Measurements from ENCODE around the gene MARCHF10.

DNA sequence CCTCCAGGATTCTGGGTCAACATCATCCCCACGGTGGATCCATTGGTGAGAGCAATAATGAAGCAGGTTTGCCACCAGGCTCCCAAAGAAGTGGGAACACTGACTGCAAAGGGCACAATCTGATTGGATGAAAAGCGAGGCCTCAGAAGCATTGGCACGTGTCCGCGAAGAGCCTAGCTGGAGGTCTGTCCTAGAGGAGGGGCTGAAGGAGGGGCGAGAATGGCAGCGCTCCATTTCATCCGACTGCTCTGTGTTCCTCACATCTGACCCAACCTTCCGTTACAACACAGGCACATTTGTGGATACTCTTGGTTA is 100.7 kb downstream of the MARCHF10 start:
- TF ChIP-seq, protein P1, sequence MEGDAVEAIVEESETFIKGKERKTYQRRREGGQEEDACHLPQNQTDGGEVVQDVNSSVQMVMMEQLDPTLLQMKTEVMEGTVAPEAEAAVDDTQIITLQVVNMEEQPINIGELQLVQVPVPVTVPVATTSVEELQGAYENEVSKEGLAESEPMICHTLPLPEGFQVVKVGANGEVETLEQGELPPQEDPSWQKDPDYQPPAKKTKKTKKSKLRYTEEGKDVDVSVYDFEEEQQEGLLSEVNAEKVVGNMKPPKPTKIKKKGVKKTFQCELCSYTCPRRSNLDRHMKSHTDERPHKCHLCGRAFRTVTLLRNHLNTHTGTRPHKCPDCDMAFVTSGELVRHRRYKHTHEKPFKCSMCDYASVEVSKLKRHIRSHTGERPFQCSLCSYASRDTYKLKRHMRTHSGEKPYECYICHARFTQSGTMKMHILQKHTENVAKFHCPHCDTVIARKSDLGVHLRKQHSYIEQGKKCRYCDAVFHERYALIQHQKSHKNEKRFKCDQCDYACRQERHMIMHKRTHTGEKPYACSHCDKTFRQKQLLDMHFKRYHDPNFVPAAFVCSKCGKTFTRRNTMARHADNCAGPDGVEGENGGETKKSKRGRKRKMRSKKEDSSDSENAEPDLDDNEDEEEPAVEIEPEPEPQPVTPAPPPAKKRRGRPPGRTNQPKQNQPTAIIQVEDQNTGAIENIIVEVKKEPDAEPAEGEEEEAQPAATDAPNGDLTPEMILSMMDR (IDR thresholded peaks at IDR 0.05) = no peak
- TF ChIP-seq EP300 (IDR thresholded peaks at IDR 0.05) (no peak), POLR2A (IDR thresholded peaks at IDR 0.05) (no peak)
